Karpas-422 (cell line): ENCODE measurements around the gene BRSK1. TPM values are rescaled to one million over a fixed set of nuclear protein-coding genes. Genes with fewer than 3 reads are reported as not detected.

Experiments
- DNase-seq: peaks from one replicate; pipeline ENCODE4 v3.0.0-alpha.2; 2015
- H2AFZ ChIP-seq: fragments of 200-600 bp; sonication (generic); 2 replicates; pipeline ENCODE4 v1.6.1; 2014; ENCODE audit warnings: antibody characterized with exemption, low read length, mixed read lengths
- H3K27ac ChIP-seq: fragments of 200-600 bp; sonication (generic); 2 replicates; pipeline ENCODE4 v1.5.1; 2014; ENCODE audit warnings: mild to moderate bottlenecking, low read length, moderate library complexity
- H3K27me3 ChIP-seq: fragments of 200-600 bp; sonication (generic); 2 replicates; pipeline ENCODE4 v1.6.1; 2014; ENCODE audit warnings: low read length, mixed read lengths
- H3K36me3 ChIP-seq: fragments of 200-600 bp; sonication (generic); 2 replicates; pipeline ENCODE4 v1.6.1; 2014; ENCODE audit warnings: low read length, mixed read lengths; ENCODE audit not compliant: insufficient read depth
- H3K4me1 ChIP-seq: fragments of 200-600 bp; sonication (generic); 2 replicates; pipeline ENCODE4 v1.6.1; 2014; ENCODE audit warnings: mild to moderate bottlenecking, low read length, mixed read lengths
- H3K4me2 ChIP-seq: fragments of 200-600 bp; sonication (generic); 2 replicates; pipeline ENCODE4 v1.6.1; 2014; ENCODE audit warnings: low read length, low read depth, mild to moderate bottlenecking; ENCODE audit not compliant: poor library complexity, severe bottlenecking
- H3K4me3 ChIP-seq: fragments of 200-600 bp; sonication (generic); 2 replicates; pipeline ENCODE4 v1.5.1; 2014; ENCODE audit warnings: mild to moderate bottlenecking, antibody characterized with exemption, low read length, mixed read lengths
- H3K79me2 ChIP-seq: fragments of 200-600 bp; sonication (generic); 2 replicates; pipeline ENCODE4 v1.6.1; 2014; ENCODE audit warnings: mild to moderate bottlenecking, low read length, mixed read lengths
- H3K9ac ChIP-seq: fragments of 200-600 bp; sonication (generic); 2 replicates; pipeline ENCODE4 v1.6.0; 2014; ENCODE audit warnings: low read length
- H3K9me2 ChIP-seq: fragments of 200-600 bp; sonication (generic), shearing (Covaris generic); replicated peaks from 2 replicates; pipeline ENCODE4 v1.6.0; 2014; ENCODE audit warnings: mild to moderate bottlenecking, low read length, moderate library complexity; ENCODE audit not compliant: insufficient read depth
- H3K9me3 ChIP-seq: fragments of 300-700, 200-600 bp; sonication (generic); 2 replicates; pipeline ENCODE4 v1.6.1; 2014; ENCODE audit warnings: low read length, mixed read lengths
- H4K20me1 ChIP-seq: fragments of 200-600 bp; sonication (generic); 2 replicates; pipeline ENCODE4 v1.6.1; 2014; ENCODE audit warnings: mild to moderate bottlenecking, antibody characterized with exemption, low read length, low read depth; ENCODE audit not compliant: insufficient read depth
- total RNA-seq: library from RNA; depleted of rRNA; stranded (reverse); fragments of >200 nt; shearing (Covaris generic); gene quantifications from 2 replicates; pipeline ENCODE4 v1.2.3, GENCODE V29; 2014; ENCODE audit warnings: low replicate concordance

Gene BRSK1
- total RNA-seq, 1 experiment from 2014 or later: 15.5 TPM

DNA sequence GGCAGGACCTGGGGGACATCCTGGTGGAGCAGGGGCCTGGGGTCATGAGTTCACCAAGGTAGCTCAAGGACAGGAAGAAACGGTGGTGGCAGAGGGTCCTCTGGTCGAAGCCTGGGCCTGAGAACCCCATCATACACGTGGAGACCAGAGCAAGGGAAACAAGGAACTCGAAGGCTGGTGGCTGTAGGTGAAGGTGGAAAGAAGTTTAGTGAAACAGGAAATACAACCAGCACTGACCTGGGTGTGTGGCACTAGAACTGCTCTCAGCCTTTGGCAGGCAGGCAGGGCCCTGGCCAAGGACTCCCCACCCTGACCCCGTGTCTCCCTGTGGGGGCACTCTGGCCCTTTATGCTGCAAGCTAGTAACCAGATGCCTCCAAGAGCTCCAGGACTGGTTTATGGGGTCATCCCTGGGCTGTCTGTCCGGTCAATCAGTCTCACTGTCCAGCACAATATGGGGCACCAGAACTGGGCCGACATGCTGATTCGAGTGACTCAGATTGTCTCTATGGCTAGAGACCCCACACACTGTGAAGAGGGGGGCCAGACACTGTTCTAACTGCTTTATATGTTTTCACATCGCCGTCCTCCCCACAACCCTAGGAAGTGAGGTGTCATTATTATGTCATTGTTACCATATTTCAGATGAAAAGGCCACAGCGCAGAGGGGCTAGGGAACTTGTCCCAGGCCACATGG is 67.0 kb downstream of the BRSK1 start:
- no peaks in the 10 kb centered on the region; the same call in 1 of the 2 replicates for H4K20me1 ChIP-seq
- H3K9me3 ChIP-seq: no peaks in the 10 kb centered on the region
- no peak overlapping the region for H3K4me3 ChIP-seq
- H3K9me2 ChIP-seq: no peaks in the 10 kb centered on the region
- H3K9ac ChIP-seq: no peak overlapping the region
- H3K36me3 ChIP-seq: no peaks in the 10 kb centered on the region
- no peak overlapping the region for H3K4me2 ChIP-seq
- H2AFZ ChIP-seq: no peak overlapping the region
- no peaks in the 10 kb centered on the region for H3K27me3 ChIP-seq
- H3K79me2 ChIP-seq: no peaks in the 10 kb centered on the region
- DNase-seq: no peak
- H3K4me1 ChIP-seq: no peaks in the 10 kb centered on the region
- H3K27ac ChIP-seq: no peak overlapping the region

DNA sequence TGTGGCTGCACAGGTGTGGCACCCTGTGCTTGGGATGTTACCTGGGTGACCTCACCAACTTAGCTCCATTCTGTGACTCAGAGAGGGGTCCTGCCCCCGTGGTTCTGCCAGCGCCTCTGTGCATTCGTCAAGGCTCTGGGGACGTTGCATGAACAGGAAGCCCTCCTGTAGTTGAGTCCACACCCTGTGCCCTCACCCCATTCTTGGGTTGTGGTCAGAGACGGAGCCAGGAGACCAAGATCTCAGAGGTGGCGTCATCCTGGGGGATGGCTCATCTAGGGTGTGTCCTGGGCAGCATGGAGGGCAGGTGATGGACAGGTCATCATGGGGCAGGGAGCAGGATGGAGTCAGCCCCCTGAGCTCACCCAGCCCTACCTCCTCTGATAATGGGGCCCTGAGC is 68.2 kb downstream of the BRSK1 start:
- no peaks in the 10 kb centered on the region for H3K27me3 ChIP-seq
- H3K79me2 ChIP-seq: no peaks in the 10 kb centered on the region
- no peak overlapping the region for H3K4me3 ChIP-seq
- H3K9me2 ChIP-seq: no peaks in the 10 kb centered on the region
- no peak overlapping the region for H2AFZ ChIP-seq
- H3K9ac ChIP-seq: no peak overlapping the region
- no peaks in the 10 kb centered on the region for H3K9me3 ChIP-seq
- no peaks in the 10 kb centered on the region for H3K4me1 ChIP-seq
- H3K4me2 ChIP-seq: no peak overlapping the region
- no peaks in the 10 kb centered on the region; the same call in 1 of the 2 replicates for H4K20me1 ChIP-seq
- no peak for DNase-seq
- H3K36me3 ChIP-seq: no peaks in the 10 kb centered on the region
- no peak overlapping the region for H3K27ac ChIP-seq

DNA sequence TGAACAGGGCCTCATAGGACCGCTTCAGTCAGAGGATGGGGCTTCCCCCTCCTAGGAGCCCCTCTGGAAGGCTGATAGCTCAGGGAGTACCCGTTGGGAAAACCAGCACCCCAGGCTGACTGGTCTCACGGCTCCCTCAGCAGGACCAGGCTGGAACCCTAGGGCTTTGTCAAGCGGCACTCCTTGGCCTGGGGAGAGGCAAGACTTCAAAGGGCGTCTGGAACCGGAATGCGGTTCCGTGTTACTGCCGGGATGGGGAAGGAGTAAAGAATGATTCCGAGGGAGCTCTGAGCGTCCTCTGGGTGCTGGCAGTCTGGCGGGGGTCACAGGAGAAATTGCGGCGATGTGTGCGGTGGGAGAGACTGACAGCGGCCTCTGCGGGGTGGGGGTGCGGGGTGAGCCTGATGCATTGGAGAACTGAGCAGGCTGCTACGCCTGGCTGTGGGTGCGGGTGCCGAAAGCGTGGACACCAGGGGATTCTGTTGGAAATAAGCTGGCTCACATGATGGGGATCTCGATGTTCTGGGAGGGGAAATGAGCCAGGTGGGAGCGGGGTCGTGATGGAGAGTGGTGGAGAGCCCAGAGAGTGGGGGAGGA is 68.8 kb downstream of the BRSK1 start:
- no peak overlapping the region for H3K9ac ChIP-seq
- DNase-seq: no peak
- H3K4me2 ChIP-seq: no peak overlapping the region
- no peaks in the 10 kb centered on the region for H3K36me3 ChIP-seq
- no peaks in the 10 kb centered on the region for H3K9me3 ChIP-seq
- H2AFZ ChIP-seq: no peak overlapping the region
- H3K79me2 ChIP-seq: no peaks in the 10 kb centered on the region
- no peaks in the 10 kb centered on the region for H3K27me3 ChIP-seq
- no peak overlapping the region for H3K27ac ChIP-seq
- H3K4me3 ChIP-seq: no peak overlapping the region
- no peaks in the 10 kb centered on the region for H3K4me1 ChIP-seq
- H3K9me2 ChIP-seq: no peaks in the 10 kb centered on the region
- no peaks in the 10 kb centered on the region; the same call in 1 of the 2 replicates for H4K20me1 ChIP-seq

DNA sequence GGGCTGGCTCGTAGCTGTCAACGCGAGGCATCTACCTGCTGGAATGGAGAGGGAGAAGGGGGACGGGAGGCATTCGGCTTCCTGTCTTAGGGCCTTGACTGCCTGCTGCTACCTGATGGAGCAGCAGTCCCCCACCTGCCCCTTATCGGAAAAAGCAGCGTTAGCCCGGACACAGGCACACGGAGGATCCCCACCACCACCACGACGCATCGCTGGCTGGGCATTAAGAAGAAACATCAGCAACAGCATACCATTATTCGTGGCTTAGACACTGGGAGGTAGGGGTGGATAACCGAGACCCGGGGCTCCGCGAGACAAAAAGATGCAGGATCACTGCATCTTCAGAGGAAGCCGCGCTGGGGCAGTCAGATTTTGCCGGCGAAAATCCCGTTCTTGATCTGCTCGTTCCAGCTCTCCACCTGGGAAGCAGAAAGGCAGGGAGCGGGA is 69.6 kb downstream of the BRSK1 start:
- Histone ChIP-seq H3K36me3 (no peaks in the 10 kb centered on the region), H3K4me3 (no peak overlapping the region), H3K27me3 (no peaks in the 10 kb centered on the region), H3K9me2 (no peaks in the 10 kb centered on the region), H3K9me3 (no peaks in the 10 kb centered on the region), H3K9ac (no peak overlapping the region), H2AFZ (no peak overlapping the region), H4K20me1 (no peaks in the 10 kb centered on the region; the same call in 1 of the 2 replicates), H3K27ac (no peak overlapping the region), H3K79me2 (no peaks in the 10 kb centered on the region), H3K4me1 (no peaks in the 10 kb centered on the region), H3K4me2 (no peak overlapping the region)
- DNase-seq: no peak

DNA sequence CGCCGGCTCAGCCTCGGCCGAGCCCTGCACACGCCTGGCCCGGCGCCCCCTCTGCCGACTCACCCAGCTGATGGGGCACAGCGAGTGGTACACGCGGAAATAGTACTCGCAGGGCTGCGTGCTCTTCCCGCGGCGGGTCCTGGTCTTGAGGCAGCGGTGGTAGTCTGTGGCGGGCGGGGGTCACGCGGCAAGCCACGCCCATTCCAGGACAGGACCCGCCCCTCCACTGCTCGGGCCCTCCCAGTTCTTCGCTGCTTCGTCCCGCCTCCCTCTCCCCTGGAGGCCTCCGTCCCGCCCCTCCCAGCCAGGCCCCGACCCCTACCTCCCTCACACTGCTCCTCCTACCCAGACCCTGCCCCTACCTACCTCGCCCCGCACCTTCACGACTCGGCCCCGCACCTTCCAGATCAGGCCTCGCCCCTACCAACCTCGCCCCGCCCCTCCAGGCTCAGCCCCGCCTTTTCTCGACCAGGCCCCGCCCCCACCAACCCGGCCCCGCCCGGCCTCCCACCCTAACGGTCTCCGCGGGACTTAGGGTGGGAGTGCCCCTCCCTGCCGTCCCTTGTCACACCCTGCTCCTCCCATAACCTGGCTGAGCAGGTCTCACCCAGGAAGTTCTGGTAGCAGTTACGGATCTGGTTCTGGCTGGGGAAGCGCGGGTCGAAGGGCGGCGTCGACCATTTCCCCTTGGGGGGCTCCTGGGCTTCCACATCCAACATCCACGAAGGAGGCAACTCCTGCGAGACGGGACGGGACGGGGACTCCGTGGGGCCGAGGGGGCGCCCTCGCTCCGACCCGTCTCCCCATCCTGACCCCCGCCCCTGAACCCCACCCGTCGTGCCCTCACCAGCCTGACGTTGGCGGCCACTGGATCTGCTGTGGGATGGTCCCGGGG is 70.3 kb downstream of the BRSK1 start:
- Histone ChIP-seq H3K36me3 (no peaks in the 10 kb centered on the region), H3K4me1 (no peaks in the 10 kb centered on the region), H3K9ac (no peak overlapping the region), H3K4me3 (no peak overlapping the region), H3K9me3 (no peaks in the 10 kb centered on the region), H4K20me1 (no peaks in the 10 kb centered on the region; the same call in 1 of the 2 replicates), H3K9me2 (no peaks in the 10 kb centered on the region), H3K27me3 (no peaks in the 10 kb centered on the region), H3K27ac (no peak overlapping the region), H2AFZ (no peak overlapping the region), H3K79me2 (no peaks in the 10 kb centered on the region), H3K4me2 (no peak overlapping the region)
- DNase-seq: peak; percentile 65

DNA sequence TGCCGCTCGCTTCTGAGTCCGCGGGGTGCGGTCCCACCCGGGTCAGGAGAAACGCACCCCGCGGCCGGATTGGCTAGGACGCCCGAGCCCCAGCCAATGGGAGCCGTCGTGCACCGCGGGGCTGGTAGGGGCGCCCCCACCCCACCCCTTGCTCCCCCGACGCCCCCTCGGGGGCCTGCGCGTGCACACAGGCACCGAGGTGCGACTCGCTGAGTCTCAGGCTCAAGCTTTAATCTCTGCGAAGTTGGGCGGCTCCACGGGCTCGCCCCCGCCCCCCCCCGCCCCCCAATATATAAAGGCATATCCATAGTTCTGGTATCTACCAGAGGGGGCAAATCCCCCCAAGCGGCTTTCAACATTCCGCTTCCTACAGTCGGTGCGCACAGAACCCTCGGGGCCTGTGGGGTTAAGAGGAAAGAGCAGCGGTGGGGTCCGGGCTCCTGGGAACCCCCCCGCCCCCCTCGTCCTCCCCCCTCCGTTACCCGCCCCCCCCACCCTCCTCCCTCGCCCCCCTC is 71.0 kb downstream of the BRSK1 start, which contains the start of gene COX6B2:
Gene COX6B2, minus strand, starts transcription at position 22 of the 515 bp plus-strand sequence. CDS start 198 bp downstream, outside the sequence.
- H4K20me1 ChIP-seq: no peaks in the 10 kb centered on the region; the same call in 1 of the 2 replicates
- no peak for DNase-seq
- no peak within 1 kb of the TSS for H3K9ac ChIP-seq
- H3K4me2 ChIP-seq: no peak within 1 kb of the TSS
- H3K9me2 ChIP-seq: no peaks in the 10 kb centered on the region
- H3K4me3 ChIP-seq: no peak within 1 kb of the TSS
- no peak within 1 kb of the TSS for H3K27ac ChIP-seq
- H3K4me1 ChIP-seq: no peaks in the 10 kb centered on the region
- H3K36me3 ChIP-seq: no peaks in the 10 kb centered on the region
- H2AFZ ChIP-seq: no peak within 1 kb of the TSS
- no peaks in the 10 kb centered on the region for H3K9me3 ChIP-seq
- H3K27me3 ChIP-seq: no peaks in the 10 kb centered on the region
- H3K79me2 ChIP-seq: no peaks in the 10 kb centered on the region

DNA sequence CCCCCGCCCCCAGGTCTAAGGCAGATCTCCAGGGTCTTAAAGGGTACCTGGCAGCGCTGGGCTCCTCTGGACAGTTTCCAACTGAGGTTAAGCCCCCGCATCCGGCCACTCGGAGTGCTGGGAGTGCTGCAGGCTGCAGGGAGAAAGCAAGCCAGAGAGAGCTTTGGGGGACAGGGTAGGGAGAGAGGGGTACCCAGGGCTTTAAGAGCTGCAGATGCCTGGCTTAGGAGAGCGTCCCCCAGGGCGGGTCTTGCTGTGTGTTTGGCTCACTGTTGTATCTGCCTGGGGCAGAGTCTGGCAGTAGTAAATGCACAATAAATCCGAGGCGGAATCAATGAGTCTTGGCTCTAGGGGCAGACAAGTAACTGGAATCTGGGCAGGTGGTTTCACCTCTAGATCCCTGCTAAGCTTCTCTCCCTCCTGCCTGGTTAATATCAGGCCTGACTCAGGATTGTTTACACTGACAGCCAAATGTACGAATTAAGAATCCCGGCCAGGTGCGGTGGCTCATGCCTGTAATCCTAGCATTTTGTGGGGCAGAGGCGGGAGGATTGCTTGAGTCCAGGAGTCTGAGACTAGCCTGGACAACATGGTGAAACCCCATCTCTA is 71.5 kb downstream of the BRSK1 start:
- H3K9me3 ChIP-seq: no peaks in the 10 kb centered on the region
- H3K79me2 ChIP-seq: no peaks in the 10 kb centered on the region
- no peaks in the 10 kb centered on the region for H3K4me1 ChIP-seq
- H3K27me3 ChIP-seq: no peaks in the 10 kb centered on the region
- H3K9me2 ChIP-seq: no peaks in the 10 kb centered on the region
- no peak for DNase-seq
- H3K4me2 ChIP-seq: no peak overlapping the region
- H3K36me3 ChIP-seq: no peaks in the 10 kb centered on the region
- H4K20me1 ChIP-seq: no peaks in the 10 kb centered on the region; the same call in 1 of the 2 replicates
- no peak overlapping the region for H3K27ac ChIP-seq
- no peak overlapping the region for H3K4me3 ChIP-seq
- no peak overlapping the region for H2AFZ ChIP-seq
- no peak overlapping the region for H3K9ac ChIP-seq
